Sigmoid colon (tissue), 7 donors: ENCODE results near the gene ARPC5L. TPM values are rescaled to one million over a fixed set of nuclear protein-coding genes. Genes with fewer than 3 reads are reported as not detected.
A peak's percentile ranks its signal among the peaks of the same experiment; 100 is the strongest.

Experiments used
- DNase-seq: peaks from one replicate; pipeline ENCODE4 v3.0.0-alpha.2; 2019
- H3K27ac ChIP-seq, 4 donors: fragments of 200-600 bp; sonication (generic); one replicate each; pipeline ENCODE4 v1.5.1; 2016 to 2019; ENCODE audit warnings: mild to moderate bottlenecking in 1 of 4
- H3K27me3 ChIP-seq, 3 donors: fragments of 200-600 bp; sonication (generic); one replicate each; pipeline ENCODE4 v1.5.1; 2019; ENCODE audit warnings: mild to moderate bottlenecking in 1 of 3
- H3K36me3 ChIP-seq, 4 donors: fragments of 200-600 bp; sonication (generic); one replicate each; pipeline ENCODE4 v1.5.1; 2016 to 2019
- H3K4me1 ChIP-seq, 4 donors: fragments of 200-600 bp; sonication (generic); one replicate each; pipeline ENCODE4 v1.5.1; 2017 to 2019
- H3K4me3 ChIP-seq, 4 donors: fragments of 200-600 bp; sonication (generic); one replicate each; pipeline ENCODE4 v1.5.1; 2017 to 2019; ENCODE audit warnings: mild to moderate bottlenecking in 2 of 4, moderate library complexity in 1 of 4
- H3K9me3 ChIP-seq, 4 donors: fragments of 200-600 bp in 3 of 4; sonication (generic) in 3 of 4; one replicate each; pipeline versions ENCODE4 v1.5.1 to v1.6.1; 2013 to 2019
- EP300 ChIP-seq, 4 donors: sonication (generic); formaldehyde crosslinking; IDR thresholded peaks; one replicate each; pipeline ENCODE4 v1.6.1; 2017; ENCODE audit warnings: antibody characterized with exemption in 4 of 4
- POLR2A ChIP-seq, 2 donors: fragments of 450-650 bp; IDR thresholded peaks; one replicate each; pipeline ENCODE4 v1.6.1; 2016; ENCODE audit warnings: antibody characterized with exemption in 2 of 2, mild to moderate bottlenecking in 2 of 2, moderate library complexity in 2 of 2
- POLR2AphosphoS5 ChIP-seq, 4 donors: sonication (generic); formaldehyde crosslinking; IDR thresholded peaks; one replicate each; pipeline ENCODE4 v1.6.1; 2017; ENCODE audit warnings: antibody characterized with exemption in 4 of 4
- WGBS, 2 donors: extraction: QIAGEN DNeasy Blood & Tissue Kit; methylation state at CpG; one replicate each; pipeline ENCODE4 v1.1.7; 2013; 5-methylcytosine and 5-hydroxymethylcytosine counted together
- intact Hi-C: fragments of 100-400 bp; cut with DNase I; formaldehyde crosslinking; loops from one replicate; pipeline ENCODE4 v1.15.1; 2023
- polyA plus RNA-seq, 3 donors: library from polyadenylated mRNA; stranded (reverse); fragments of 200-250 nt; gene quantifications; one replicate each; pipeline ENCODE4 v1.2.3, GENCODE V29; 2013
- total RNA-seq, 4 donors: library from RNA; depleted of rRNA; stranded (reverse); fragments of >200 nt; gene quantifications; one replicate each; pipeline ENCODE4 v1.1.0, GENCODE V29; 2016
- TF ChIP-seq, protein P1 (sequence below), 4 experiments: fragments of 450-650 bp in 3 of 4; fragments of 200-600 bp in 1 of 4; IDR thresholded peaks; one replicate each; pipeline ENCODE4 v1.5.1; 2016 to 2019; ENCODE audit warnings: antibody characterized with exemption in 4 of 4, mild to moderate bottlenecking in 3 of 4, moderate library complexity in 2 of 4
- donor health status: healthy with polysubstance abuse.
- donor health status: Bipolar disorder and iron deficiency.
- donor health status: healthy.

ARPC5L gene
- total and polyA plus RNA-seq, 7 donors = 16.9 to 70.3 (median 26.2) TPM

DNA sequence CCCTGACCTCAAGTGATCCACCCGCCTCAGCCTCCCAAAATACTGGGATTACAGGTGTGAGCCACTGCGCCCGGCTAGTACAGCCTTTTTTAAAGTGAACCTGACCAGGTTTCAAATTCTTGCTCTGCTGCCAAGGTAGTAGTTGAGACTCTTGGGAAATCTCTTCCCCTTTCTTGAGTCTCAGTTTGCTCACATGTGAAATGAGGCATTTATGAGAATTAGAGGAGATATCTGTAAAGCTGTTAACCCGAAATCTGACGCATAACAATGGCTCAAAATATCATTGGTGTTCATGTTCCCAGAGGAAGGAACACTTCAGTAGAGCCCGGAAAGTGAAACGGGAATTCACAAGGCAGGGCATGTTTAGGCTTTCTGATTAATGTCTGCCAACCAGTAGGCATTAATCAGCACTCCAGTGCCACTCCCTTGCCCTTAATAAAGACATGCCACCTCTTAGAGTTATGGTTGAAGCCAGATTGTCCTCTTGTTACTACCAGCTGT, 1.5 kb downstream of the ARPC5L start:
- peak overlapping the region in 3 of 4 donors; percentile 91 to 95 (median 92) for H3K27ac ChIP-seq
- intact Hi-C loops = no loop called here
- DNase-seq = no peak
- no peak overlapping the region for H3K4me3 ChIP-seq
- 68 to 70% methylated on average over 7 of the region's 7 CpGs for WGBS, 2 donors
- H3K4me1 ChIP-seq = peaks cover 0 to 41% (median 32%) of the 10 kb centered on the region in 4 donors
- H3K9me3 ChIP-seq = no peaks in the 10 kb centered on the region
- no peak for TF ChIP-seq POLR2AphosphoS5 (IDR thresholded peaks at IDR 0.05)
- no peak for TF ChIP-seq POLR2A (IDR thresholded peaks at IDR 0.05)
- TF ChIP-seq EP300 (IDR thresholded peaks at IDR 0.05) = no peak
- TF ChIP-seq, protein P1, sequence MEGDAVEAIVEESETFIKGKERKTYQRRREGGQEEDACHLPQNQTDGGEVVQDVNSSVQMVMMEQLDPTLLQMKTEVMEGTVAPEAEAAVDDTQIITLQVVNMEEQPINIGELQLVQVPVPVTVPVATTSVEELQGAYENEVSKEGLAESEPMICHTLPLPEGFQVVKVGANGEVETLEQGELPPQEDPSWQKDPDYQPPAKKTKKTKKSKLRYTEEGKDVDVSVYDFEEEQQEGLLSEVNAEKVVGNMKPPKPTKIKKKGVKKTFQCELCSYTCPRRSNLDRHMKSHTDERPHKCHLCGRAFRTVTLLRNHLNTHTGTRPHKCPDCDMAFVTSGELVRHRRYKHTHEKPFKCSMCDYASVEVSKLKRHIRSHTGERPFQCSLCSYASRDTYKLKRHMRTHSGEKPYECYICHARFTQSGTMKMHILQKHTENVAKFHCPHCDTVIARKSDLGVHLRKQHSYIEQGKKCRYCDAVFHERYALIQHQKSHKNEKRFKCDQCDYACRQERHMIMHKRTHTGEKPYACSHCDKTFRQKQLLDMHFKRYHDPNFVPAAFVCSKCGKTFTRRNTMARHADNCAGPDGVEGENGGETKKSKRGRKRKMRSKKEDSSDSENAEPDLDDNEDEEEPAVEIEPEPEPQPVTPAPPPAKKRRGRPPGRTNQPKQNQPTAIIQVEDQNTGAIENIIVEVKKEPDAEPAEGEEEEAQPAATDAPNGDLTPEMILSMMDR (IDR thresholded peaks at IDR 0.05) = no peak
- peaks cover 0 to 23% (median 19%) of the 10 kb centered on the region in 4 donors for H3K36me3 ChIP-seq
- H3K27me3 ChIP-seq = no peaks in the 10 kb centered on the region

DNA sequence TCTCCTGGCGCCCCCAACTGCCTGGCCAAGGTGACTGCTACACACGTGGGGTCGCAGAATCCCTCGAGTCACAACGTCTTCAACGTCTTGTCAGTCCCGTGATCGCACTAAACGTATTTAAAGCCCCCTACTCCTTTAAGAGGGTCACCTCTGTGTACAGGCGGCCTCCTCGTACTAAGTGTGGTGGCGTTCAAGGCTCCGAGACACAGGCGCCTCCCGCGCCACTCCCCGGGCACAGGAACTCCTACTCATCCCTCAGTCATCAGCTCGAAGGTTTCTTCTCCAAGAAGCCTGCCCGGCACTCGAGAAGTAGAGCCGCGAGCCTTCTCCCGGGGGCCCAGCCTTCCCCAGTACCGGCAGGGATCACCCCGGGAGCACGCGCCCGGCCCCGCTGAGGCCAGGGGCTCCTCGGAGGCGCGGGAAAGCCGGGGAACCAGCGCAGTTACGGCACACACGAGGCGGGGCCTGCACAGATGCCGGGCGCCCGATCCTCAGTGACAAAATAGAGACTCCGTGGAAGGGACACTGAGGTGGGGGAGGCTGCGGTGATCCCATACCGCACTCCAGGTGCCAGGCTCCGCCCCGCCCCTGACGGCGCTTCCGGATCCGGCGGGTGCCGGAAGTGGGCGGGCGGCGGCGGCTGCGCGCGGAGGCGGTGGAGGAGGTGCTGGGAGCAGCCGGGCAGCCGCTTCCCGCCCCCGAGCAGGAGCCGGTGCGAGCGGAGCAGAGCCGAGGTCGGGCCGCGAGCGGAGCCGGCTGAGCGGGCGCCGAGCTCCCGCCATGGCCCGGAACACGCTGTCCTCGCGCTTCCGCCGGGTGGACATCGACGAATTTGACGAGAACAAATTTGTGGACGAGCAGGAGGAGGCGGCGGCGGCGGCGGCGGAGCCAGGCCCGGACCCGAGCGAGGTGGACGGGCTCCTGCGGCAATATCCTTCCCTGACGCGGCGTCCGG, 6.9 kb downstream of the ARPC5L start:
- peak overlapping the region; percentile 93 to 98 (median 94) for H3K27ac ChIP-seq
- peak overlapping the region; percentile 82 to 98 (median 90) for H3K4me3 ChIP-seq
- H3K9me3 ChIP-seq = no peaks in the 10 kb centered on the region
- TF ChIP-seq POLR2A (IDR thresholded peaks at IDR 0.05) = peak; percentile 81 to 88
- peak; percentile 94 to 98 (median 96) for TF ChIP-seq POLR2AphosphoS5 (IDR thresholded peaks at IDR 0.05)
- no peak for TF ChIP-seq EP300 (IDR thresholded peaks at IDR 0.05)
- no peaks in the 10 kb centered on the region for H3K27me3 ChIP-seq
- H3K4me1 ChIP-seq = peaks cover 0 to 54% (median 50%) of the 10 kb centered on the region in 4 donors
- peaks cover 0 to 7% (median 3%) of the 10 kb centered on the region in 4 donors for H3K36me3 ChIP-seq
- DNase-seq = peak; percentile 92
- WGBS, 2 donors = 0% methylated on average over 101 of the region's 101 CpGs
- intact Hi-C loops = loop anchor here (2.0 to 5.0 kb wide), 2 partner anchors 72 to 274 kb away; partner anchors contain the start of genes GOLGA1 and SCAI

DNA sequence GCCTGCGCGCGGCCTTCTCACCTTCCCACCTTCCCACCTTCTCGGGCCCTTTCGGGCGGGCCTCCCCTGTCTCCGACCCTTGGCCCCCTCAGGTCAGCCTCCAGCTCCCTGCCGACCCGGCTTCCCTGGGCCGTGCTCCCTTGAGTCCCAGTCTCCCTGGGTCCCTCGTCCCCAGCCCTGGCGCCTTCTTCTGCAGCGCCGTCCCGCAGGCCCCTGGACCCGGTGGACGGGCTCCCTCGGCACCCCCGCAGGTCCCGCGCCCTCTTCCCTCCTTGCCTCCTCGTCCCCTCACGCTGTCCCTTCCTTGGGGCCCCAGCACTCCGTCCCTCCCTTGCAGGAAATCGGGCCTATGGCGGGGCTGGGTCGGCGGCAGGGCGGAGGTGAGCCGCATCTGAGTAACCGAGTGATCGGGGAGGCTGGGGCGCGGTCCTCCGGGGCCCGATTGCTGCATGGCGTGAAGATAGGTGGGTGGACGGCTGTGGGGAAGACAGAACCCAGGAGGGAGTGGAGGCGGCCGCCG, 7.6 kb downstream of the ARPC5L start:
- H3K4me1 ChIP-seq = peaks cover 0 to 54% (median 51%) of the 10 kb centered on the region in 4 donors

DNA sequence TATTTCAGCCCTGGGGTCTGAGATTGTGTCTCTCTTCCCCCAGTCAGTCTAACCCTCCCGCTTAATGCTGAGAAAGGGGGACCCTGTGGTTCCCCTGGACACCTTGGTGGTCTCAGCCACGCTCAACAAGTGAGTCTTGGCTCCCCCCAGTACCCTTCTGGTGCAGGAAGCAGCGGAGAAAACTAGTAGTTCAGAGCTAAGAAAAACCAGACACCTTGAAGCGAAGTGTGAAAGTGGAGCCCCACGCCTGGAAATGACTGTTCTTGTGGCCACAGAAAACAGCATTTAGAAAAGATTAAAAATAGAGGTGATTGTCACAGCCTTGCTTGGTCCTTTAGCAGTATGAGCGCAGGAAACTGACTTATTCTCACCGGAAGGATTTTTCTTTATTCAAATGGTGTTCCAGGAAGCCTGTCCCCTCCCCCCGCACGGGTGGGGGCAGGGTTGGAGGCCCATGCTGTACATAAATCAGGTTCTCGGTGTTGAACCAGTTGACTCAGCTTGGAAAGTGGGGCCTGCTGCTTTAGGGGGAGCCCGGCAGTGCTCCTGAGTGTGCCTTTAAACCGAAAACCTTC, 8.1 kb downstream of the ARPC5L start:
- Histone ChIP-seq H3K4me1 (peaks cover 0 to 54% (median 51%) of the 10 kb centered on the region in 4 donors), H3K36me3 (peaks cover 5 to 17% (median 8%) of the 10 kb centered on the region in 4 donors), H3K27me3 (no peaks in the 10 kb centered on the region), H3K4me3 (peak overlapping the region; percentile 82 to 98 (median 90)), H3K27ac (peak overlapping the region; percentile 93 to 98 (median 94)), H3K9me3 (no peaks in the 10 kb centered on the region)
- intact Hi-C loops = loop anchor here (2.0 to 5.0 kb wide), 3 partner anchors 71 to 317 kb away; partner anchors contain the start of genes GOLGA1, PPP6C and SCAI
- DNase-seq = no peak
- 2 to 3% methylated on average over 12 of the region's 12 CpGs for WGBS, 2 donors
- TF ChIP-seq POLR2AphosphoS5 (IDR thresholded peaks at IDR 0.05) (peak in 2 of 4 donors; percentile 25 to 48), POLR2A (IDR thresholded peaks at IDR 0.05) (no peak)
- TF ChIP-seq, protein P1 (IDR thresholded peaks at IDR 0.05) = no peak

More for the DNA sequence above, 7.6 kb downstream of the ARPC5L start:
- no peak for DNase-seq
- intact Hi-C loops = loop anchor here (2.0 to 5.0 kb wide), 2 partner anchors 71 to 273 kb away; partner anchors contain the start of genes GOLGA1 and SCAI
- TF ChIP-seq EP300 (IDR thresholded peaks at IDR 0.05) (no peak), POLR2A (IDR thresholded peaks at IDR 0.05) (no peak), POLR2AphosphoS5 (IDR thresholded peaks at IDR 0.05) (no peak)
- TF ChIP-seq, protein P1 (IDR thresholded peaks at IDR 0.05) = no peak
- Histone ChIP-seq H3K27me3 (no peaks in the 10 kb centered on the region), H3K36me3 (peaks cover 0 to 12% (median 4%) of the 10 kb centered on the region in 4 donors), H3K4me3 (peak overlapping the region; percentile 82 to 98 (median 90)), H3K27ac (peak overlapping the region; percentile 93 to 98 (median 94)), H3K9me3 (no peaks in the 10 kb centered on the region)
- WGBS, 2 donors = 0 to 1% methylated on average over 41 of the region's 41 CpGs
